ENCODE data around the gene RARS1.

DNA sequence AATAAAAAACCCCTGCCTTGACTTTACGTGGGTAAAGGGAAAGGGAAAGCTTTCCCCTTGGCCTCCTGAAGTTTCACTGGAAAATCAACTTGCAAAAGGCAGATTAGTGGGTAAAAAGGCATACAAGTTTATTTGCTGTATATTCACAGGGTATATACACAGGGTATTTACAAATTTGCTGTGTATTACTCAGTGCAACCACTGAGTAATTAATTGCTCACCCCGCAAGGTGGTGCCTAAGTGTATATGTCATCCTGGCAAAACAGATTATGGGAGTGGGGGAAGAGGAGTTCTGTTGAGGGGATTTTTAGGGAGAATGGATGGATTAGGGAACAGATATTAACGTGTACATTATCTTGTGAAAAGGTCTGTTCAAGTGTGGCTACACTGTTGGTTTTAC is 7.1 kb upstream of the RARS1 start:
- TF ChIP-seq, protein P1, sequence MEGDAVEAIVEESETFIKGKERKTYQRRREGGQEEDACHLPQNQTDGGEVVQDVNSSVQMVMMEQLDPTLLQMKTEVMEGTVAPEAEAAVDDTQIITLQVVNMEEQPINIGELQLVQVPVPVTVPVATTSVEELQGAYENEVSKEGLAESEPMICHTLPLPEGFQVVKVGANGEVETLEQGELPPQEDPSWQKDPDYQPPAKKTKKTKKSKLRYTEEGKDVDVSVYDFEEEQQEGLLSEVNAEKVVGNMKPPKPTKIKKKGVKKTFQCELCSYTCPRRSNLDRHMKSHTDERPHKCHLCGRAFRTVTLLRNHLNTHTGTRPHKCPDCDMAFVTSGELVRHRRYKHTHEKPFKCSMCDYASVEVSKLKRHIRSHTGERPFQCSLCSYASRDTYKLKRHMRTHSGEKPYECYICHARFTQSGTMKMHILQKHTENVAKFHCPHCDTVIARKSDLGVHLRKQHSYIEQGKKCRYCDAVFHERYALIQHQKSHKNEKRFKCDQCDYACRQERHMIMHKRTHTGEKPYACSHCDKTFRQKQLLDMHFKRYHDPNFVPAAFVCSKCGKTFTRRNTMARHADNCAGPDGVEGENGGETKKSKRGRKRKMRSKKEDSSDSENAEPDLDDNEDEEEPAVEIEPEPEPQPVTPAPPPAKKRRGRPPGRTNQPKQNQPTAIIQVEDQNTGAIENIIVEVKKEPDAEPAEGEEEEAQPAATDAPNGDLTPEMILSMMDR (IDR thresholded peaks at IDR 0.05; ENCODE audit: control extremely low read depth in 1 of 3, insufficient read depth in 1 of 3, low read depth in 1 of 3, low read length in 3 of 3), result no peak
- TF ChIP-seq, protein P2, sequence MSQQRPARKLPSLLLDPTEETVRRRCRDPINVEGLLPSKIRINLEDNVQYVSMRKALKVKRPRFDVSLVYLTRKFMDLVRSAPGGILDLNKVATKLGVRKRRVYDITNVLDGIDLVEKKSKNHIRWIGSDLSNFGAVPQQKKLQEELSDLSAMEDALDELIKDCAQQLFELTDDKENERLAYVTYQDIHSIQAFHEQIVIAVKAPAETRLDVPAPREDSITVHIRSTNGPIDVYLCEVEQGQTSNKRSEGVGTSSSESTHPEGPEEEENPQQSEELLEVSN (IDR thresholded peaks at IDR 0.05), result no peak
- TF ChIP-seq KDM1A (IDR thresholded peaks at IDR 0.05; ENCODE audit: borderline replicate concordance, low read length) (no peak), POLR2AphosphoS5 (IDR thresholded peaks at IDR 0.05; ENCODE audit: low read depth, low read length) (no peak), POLR2A (IDR thresholded peaks at IDR 0.05; ENCODE audit: control extremely low read depth in 1 of 2, low read depth in 2 of 2, low read length in 2 of 2) (no peak), EP300 (IDR thresholded peaks at IDR 0.05; ENCODE audit: borderline replicate concordance in 1 of 2, low read depth in 2 of 2, low read length in 2 of 2) (no peak), TCF12 (IDR thresholded peaks at IDR 0.05; ENCODE audit: low read depth, low read length) (no peak)
- TF ChIP-seq, protein P3, sequence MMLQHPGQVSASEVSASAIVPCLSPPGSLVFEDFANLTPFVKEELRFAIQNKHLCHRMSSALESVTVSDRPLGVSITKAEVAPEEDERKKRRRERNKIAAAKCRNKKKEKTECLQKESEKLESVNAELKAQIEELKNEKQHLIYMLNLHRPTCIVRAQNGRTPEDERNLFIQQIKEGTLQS (IDR thresholded peaks at IDR 0.05; ENCODE audit: insufficient read depth, low read depth, low read length), result no peak
